NCI-H1694 (cell line): ENCODE measurements around the gene SPRTN.

Experiments used
- DNase-seq: peaks from one replicate; lab custom pipeline; 2025; lab: John Stamatoyannopoulos, UW

The SPRTN gene

DNA sequence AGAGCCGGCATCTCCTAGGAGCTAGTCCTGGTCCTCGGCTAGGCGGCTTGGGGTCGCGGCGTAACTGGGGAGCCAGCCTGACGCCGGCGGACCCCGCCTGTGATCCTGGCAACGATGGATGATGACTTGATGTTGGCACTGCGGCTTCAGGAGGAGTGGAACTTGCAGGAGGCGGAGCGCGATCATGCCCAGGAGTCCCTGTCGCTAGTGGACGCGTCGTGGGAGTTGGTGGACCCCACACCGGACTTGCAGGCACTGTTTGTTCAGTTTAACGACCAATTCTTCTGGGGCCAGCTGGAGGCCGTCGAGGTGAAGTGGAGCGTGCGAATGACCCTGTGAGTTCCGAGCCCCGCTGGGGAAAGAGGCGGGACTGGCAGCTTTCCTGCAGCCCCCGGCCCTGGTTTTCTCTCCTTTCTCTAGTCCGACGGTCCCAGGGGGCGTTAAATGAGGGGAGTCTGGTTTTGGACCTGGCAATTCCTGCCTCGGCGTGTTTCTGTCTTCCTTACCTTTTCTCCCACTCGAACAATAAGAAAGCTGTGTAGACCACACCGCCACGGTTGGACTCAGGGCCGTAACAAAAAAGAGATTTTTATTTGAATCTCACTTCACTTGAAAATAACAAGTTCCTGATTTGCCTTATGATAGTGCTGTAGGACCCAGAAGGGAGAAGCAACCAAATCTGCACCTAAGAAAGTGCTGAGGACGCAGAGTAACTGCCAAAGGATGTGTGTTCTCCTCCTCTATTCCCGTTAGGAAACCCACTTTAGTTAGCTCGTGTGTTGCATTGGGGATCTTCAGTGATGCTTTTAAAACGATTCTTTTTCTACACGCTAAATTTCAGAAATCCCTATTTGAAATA is at the start of gene SPRTN:
TSS of gene SPRTN (plus strand) at position 24 of the 859 bp plus-strand sequence. CDS start at position 115, 91 bp downstream.
- DNase-seq, result no peak

DNA sequence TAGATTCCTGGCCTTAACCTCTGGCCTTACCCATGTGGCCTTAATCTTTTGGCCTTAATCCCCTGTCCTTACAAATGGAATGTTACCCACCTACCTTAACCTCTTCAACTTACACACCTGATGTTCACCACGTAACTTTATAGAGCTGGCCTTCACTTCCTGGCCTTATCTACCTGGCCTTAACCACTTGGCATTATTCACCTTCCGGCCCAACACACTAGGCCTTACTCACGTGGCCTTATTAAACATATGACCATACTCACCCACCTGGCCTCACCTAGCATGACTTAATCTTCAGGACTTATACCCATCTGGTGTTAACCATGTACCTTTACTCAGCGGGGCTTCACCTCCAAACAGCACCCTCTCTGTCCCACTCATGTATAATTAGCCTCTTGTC is 42.2 kb upstream of the SPRTN start:
- DNase-seq, result no peak

DNA sequence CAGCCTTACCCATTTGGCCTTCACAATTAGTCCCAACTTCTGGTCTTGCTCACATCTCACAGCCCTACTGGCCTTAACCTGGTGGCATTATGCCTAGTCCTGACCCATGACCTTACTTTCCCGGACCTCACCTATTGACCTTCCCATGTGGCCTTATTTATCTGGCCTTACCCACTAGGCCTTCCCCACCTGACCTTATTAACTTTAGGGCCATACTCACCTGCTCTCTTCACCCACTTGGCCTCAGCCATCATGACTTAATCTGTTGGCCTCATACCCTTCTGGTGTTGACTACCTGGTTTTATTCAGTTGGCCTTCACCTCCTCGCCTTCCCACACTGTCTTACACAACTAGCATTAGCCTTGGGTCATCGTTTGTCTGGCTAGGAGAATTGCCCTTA is 36.1 kb upstream of the SPRTN start:
- DNase-seq, result no peak

- DNase-seq, result no peak
These were observed 27.6 kb upstream of the SPRTN start for GRCh38 chr1:231310391-231310934.

GRCh38 chr1:231311720-231312431 is 26.2 kb upstream of the SPRTN start:
- no peak for DNase-seq

DNA sequence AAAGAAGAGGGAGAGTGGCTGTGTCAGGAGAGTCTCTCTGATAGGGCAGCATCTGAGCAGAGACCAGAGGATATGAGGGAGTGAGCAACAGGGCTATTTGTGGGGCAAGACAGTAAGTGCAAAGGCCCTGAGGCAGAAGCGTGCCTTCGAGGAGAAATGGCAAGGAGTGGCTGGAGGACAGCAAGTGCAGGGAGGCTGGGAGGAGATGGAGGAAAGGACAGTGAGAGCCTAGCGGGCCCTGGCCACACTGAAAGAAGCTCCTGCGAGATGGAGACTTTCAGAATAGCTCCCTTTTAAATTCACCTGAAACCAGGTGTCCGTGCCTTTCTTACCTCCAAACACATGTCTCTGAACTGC is 25.7 kb upstream of the SPRTN start:
- DNase-seq, result no peak

DNA sequence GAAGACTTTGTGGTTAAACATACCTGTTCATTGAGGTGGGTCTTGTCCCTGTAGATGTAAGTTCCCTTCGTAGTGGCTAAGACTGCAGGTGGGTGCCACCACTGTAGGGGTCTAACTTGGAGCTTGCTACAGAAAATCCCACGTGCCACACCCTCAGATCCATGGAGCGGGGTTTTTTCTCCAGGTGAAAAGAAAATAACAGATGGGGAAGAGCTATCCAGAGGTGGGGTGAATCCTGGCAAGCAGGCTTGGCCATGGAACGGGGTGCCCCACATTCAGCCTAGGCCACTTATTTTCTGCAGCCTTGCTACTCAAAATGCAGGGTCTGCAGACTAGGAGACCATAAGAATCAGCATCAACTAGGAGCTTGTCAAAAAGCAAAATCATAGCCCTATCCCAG is 24.4 kb upstream of the SPRTN start:
- DNase-seq, result no peak

DNA sequence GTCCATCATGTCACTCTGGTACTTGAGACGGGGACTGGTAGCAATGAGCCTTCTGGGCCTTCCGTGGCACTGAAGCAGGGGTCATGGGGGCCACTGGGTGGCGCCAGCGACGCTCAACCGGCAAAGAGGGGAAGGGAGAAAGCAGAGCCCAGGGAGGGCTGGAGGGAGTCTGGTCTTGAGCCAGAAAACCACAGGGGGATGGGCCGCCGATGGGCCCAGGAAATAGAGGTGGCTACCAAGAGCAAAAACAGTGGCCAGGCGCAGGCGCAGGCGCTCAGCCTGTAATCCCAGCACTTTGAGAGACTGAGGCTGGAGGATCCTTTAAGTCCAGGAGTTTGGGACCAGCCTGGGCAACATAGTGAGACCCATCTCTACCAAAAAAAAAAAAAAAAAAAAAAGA is 22.2 kb upstream of the SPRTN start:
- DNase-seq, result peak; percentile 16

GRCh38 chr1:231317306-231318014 is 20.6 kb upstream of the SPRTN start:
- DNase-seq, result no peak

GRCh38 chr1:231318015-231318355 is 20.1 kb upstream of the SPRTN start:
- no peak for DNase-seq

GRCh38 chr1:231318568-231318967 is 19.5 kb upstream of the SPRTN start:
- DNase-seq, result no peak

- no peak for DNase-seq
These were observed 19.0 kb upstream of the SPRTN start for GRCh38 chr1:231319080-231319479.

- DNase-seq, result no peak
These were observed 15.1 kb upstream of the SPRTN start for GRCh38 chr1:231322880-231323530.

- DNase-seq, result no peak
These were observed 13.4 kb upstream of the SPRTN start for GRCh38 chr1:231324660-231325059.

GRCh38 chr1:231326248-231326647 is 11.8 kb upstream of the SPRTN start:
- DNase-seq, result no peak

DNA sequence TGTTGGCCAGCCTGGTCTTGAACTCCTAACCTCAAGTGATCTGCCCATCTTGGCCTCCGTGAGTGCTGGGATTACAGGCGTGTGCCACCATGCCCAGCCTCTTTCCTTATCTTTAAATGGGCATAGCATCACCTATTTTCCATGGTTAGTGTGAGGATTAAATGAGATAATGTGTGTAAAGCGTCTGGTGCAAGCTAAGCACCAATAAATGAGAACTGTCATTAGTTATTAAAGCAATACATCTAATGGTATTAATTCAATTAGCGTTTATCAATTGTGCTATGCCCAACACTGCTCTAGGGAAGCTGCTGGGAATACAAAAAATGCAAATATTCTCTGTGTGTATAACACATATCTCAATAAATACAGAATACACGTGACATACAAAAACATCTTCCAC is 10.5 kb upstream of the SPRTN start:
- no peak for DNase-seq

DNA sequence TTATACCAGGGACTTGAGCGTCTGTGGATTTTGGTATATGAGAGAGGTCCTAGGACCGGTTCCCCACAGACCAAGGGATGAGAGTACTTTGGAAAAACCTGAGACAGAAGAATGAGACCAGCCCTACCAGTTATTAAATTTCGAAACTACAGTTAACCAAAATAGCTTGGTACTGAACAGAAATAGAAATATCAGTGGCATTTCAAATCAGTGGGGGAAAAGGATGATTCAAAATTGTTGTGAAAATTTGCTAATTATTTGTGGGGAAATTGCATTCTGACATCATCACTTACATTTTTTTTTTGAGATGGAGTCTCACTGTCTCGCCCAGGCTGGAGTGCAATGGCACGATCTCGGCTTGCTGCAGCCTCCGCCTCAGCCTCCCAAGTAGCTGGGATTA is 8.6 kb upstream of the SPRTN start:
- DNase-seq, result no peak

GRCh38 chr1:231332761-231333160 is 5.3 kb upstream of the SPRTN start:
- no peak for DNase-seq

GRCh38 chr1:231334079-231334666 is 3.9 kb upstream of the SPRTN start:
- DNase-seq, result no peak

- no peak for DNase-seq
These were observed 3.1 kb upstream of the SPRTN start for GRCh38 chr1:231334952-231335351.

- DNase-seq, result no peak
These were observed 2.2 kb upstream of the SPRTN start for GRCh38 chr1:231335663-231336602.
